HG02798 (cell line): Measurements from ENCODE around the gene DYRK1B.
A peak's percentile ranks its signal among the peaks of the same experiment; 100 is the strongest.
"Not testable (repeated sequence)": the region's sequence is repeated elsewhere in the genome, so short reads cannot be mapped to it uniquely, and the experiment has no call there.

ENCODE experiments used
- ATAC-seq: cut with Tn5 transposase; IDR thresholded peaks from one replicate; pipeline ENCODE4 v1.9.1; 2021; ENCODE audit warnings: mild to moderate bottlenecking; ENCODE audit not compliant: unreplicated experiment, poor library complexity

DYRK1B gene

DNA sequence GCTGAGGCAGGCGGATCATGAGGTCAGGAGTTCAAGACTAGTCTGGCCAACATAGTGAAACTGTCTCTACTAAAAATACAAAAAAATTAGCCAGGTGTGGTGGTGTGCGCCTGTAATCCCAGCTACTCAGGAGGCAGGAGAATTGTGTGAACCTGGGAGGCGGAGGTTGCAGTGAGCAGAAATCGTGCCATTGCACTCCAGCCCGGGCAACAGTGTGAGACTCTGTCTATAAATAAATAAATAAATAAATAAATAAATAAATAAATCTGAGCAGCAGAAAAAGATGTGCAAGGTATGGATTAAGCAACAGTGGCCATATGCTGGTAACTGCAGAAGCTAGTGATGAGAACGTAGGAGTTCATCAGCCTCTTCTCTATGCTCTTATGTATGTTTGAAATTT is 19.9 kb downstream of the DYRK1B start:
- not testable (repeated sequence) for ATAC-seq

DNA sequence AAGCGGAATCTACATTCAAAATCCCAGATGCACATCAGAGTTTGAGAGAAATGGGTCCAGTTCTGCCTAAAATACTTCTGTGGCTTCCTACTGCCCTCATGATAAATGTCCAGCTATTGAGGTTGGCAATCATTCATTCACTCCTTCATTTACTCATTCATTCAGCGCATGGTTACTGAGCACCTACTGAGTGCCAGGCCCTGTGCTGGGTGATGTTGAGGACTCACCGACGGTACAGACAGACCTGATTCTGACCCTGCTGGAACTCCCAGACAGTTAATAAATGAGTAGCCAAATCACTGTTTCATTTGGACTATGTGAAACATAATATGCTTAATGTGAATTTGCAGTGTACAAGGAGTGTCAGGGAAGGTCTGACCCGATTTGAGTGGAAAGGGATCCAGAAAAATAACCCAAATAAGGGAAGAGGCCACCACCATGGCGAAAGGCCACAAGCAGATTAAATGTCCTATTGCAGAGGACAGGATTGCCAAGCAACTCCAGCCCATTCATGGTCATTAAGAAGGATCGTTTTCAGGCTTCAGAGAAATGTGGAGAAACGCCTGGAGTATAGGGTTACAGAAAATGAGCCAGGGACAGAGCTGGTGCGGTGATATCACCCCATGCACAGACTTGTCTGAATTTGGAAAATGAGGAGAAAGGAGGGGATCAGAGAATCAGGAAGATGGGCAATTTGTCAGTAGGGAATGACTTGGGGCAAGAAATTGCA is 20.5 kb downstream of the DYRK1B start:
- no peak for ATAC-seq

DNA sequence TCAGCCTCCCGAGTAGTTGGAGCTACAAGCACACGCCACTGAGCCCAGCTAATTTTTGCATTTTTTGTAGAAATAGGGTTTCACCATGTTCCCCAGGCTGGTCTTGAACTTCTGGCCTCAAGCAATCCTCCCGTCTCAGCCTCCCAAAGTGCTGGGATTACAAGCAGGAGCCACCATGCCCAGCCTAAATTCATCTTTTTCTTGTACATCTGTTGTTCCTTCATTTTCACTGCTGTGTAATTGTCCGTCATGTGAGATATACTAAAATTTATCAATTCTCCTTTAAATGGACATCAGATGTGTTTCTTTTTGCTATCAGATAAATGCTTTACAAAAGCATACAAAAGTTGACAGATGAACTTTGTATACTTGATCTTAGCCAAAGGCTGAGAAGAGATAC is 22.9 kb downstream of the DYRK1B start:
- no peak for ATAC-seq

DNA sequence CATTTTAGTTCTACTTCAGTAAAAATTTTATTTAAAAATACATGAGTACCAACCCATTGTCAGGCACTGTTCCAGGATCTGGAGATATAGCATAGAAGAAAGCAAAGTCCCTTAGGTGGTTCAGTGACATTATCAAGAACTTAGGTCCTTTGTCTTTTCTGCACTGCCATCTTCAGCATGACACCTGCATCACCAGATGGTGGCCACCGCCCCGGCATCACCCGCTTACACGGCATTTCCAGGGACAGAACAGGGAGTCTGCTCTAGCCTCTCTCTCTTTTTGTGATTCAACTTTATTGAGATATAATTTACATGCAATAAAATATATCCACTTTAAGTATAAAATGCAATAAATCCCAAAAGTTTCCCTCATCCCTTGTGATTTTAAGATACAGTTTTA is 23.5 kb downstream of the DYRK1B start:
- no peak for ATAC-seq

DNA sequence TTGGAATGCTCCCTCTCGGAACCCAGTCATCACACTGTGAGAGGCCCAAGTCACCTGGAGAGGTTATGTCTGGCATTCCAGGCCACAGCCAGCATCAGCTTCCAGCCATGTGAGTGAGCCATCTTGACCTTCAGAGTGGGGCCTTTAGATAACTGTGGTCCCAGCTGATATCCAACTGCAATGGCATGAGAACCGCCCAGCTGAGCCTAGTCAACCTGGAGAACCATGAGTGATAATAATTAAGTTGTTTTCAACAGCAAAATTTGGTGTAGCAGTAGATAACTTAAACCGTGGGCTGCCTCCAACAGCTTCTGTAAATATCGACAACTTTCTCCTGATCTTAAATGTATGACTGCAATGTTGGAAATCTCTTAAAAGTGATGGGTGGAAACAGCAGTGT is 24.6 kb downstream of the DYRK1B start:
- ATAC-seq: no peak

DNA sequence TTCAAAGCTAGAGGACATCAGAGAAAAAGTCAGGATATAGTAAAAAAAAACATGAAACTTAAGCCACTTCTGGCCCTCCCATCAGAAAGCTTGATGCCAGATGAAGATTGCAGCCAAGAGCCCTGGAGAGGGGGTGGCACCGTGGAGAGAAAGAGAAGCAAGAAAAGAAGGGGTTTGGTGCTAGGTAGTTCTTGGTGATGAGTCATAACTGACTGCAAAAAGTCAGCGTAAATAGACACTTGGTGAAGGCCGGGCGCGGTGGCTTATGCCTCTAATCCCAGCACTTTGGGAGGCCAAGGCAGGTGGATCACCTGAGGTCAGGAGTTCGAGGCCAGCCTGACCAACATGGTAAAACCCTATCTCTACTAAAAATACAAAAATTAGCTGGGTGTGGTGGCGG is 25.3 kb downstream of the DYRK1B start:
- not testable (repeated sequence) for ATAC-seq

DNA sequence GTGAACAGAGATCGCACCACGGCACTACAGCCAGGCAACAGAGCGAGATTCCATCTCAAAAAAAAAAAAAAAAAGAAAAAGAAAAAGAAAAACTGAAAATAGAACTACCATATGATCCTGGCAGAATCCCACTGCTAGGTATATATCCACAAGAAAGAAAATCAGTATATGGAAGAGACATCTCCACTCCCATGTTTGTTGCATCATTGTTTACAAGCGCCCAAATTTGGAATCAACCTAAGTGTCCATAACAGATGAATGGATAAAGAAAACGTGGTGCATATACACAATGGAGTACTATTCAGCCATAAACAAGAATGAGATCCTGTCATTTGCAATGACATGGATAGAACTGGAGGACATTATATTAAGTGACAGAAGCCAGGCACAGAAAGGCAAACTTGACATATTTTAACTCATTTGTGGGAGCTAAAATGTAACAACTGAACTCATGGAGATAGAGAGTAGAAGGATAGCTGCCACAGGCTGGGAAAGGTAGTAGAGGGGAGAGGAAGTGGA is 26.1 kb downstream of the DYRK1B start:
- no peak for ATAC-seq

DNA sequence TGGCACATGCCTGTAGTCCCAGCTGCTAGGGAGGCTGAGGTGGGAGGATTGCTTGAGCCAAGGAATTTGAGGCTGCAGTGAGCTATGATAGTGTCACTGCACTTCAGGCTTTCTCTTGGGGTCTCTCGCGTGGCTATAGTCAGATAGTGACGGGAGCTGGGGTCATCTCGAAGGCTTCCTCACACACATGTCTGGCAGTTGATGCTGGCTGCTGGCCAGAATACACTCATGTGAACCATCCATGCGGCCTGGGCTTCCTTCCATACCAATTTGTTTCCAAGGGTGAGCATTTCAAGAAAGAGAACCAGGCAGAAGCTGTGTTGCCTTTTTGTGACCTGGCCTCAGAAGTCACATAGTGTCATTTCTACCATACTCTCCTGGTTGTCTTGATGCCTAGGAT is 28.9 kb downstream of the DYRK1B start:
- no peak for ATAC-seq

DNA sequence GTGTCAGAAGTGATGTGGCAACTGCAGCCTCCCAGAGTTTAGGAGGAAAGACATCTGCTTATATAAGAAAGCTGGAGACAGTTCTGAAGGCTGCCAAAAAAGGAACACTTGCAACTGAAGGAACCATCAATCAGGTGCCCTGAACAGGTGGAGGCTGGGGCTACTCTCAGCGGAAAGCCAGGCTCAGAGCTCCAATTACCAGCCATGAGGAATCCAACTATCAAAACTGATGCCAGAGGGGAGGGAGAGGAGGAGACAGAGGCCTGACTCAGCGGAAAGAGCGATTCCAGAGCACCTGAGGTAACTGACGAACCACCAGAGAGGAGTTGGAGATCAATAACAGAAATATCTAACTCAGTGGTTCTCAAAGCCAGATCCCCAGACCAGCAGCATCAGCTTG is 31.0 kb downstream of the DYRK1B start:
- no peak for ATAC-seq

DNA sequence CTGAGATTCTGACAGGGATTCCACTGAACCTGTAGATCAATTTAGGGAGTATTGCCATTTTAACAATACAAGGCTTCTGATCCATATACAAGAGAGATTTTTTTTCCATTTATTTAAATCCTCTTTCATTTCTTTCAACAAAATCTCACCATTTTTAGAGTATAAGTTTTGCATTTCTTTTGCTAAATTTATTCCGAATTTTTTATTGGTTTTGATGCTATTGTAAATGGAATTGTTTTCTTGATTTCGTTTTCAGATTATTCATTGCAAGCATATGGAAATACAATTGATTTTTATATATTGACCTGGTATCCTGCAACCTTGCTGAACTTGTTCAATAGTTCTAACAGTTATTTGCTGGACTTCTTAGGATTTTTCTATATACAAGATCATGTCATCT is 36.9 kb downstream of the DYRK1B start:
- ATAC-seq: no peak

DNA sequence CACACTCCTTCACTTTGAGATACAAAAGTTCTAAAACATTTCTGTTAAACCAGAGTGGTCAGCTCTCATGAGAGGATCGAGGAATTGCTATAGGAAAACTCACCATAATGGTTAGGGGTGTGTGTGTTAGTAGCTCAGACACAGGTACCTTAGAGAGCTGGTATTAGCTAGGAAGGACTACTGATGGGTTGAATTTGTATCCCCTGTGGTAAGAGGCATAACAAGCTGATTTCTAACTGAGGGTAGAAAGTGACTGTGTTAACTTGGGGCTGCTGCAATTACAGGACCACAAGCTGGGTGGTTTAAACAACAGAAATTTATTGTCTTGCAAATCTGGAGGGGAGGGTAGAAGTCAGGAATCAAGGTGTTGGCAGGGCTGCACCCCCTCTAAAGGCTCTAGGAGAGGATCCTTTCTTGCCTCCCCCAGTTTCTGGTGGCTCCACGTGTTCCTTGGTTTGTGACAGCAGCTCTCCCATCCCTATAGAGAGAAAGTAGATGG is 37.9 kb downstream of the DYRK1B start:
- ATAC-seq: no peak

DNA sequence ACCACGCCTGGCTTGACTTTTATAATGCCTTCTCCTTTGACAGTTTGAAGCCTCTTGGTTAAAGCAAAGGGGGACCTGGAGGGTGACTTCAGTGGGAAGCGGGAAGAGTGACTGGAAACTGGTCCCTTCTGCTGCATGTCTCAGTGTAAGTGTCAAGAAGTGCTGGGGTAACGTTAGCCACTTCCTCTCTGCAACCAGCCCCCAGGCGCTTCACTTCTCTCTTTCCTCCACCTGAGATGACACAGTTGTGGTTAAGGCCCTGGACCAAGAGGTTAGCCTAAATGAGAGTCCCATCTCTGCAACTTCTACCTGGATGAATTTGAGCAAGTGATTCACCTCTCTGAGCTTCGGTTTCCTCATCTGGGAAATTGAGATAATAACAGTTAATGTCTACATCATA is 39.0 kb downstream of the DYRK1B start:
- no peak for ATAC-seq

DNA sequence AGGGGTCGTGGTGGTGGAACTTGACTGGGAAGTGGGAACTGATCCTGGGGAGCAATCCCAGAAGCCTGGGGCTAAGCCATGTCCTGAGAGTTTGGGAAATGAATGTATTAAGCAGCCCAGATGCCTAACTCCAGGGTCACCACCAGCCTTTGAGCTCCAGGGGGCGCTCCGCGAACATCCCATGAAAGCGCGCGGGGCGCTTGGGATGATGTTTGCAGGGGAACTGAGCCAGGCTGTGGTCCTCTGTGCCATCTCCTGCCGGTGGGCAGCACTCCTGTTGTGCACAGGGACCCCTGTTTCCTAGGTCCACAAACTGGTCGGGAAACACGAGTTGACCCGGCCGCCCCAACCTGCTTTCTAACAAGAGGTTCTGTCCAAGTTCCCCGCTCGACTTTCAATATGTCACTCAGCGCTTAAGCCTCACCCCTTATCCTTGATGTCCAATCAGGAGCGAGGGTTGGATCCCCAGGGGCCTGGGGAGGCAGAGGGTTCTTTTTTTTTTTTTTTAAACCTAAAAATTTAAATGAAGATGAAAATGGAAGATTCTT is 40.9 kb downstream of the DYRK1B start:
- peak; percentile 77 for ATAC-seq

DNA sequence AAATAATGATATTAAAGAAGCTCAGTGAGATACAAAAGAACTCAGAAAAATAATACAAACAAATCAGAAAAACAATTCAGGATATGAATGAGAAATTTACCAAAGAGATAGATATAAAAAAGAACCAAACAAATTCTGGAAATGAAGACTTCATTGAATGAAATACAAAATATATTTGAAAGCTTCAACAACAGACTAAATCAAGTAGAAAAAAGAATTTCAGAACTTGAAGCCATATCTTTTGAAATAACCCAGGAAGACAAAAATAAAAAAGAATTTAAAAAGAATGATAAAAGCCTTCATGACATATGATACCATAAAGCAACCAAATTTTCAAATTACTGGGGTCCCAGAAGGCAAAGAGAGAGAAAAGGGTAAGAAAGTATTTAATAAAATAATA is 45.7 kb downstream of the DYRK1B start:
- no peak for ATAC-seq

DNA sequence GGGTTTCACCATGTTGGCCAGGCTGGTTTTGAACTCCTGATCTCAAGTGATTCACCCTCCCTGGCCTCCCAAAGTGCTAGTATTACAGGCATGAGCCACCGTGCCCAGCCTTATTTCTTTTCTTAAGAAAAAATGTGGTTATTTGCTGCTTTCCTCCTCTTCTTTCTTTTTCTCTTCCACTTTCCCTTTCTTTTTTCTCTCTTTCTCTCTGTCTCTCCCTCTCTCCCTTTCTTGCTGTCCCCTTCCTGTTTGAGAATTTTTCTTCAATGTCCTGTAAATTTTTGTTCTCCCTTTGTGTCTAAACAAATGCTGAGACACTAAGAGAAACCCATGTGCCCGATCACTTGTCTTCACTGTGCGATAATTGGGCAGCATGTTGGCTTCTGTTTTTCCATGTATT is 53.1 kb downstream of the DYRK1B start:
- no peak for ATAC-seq

DNA sequence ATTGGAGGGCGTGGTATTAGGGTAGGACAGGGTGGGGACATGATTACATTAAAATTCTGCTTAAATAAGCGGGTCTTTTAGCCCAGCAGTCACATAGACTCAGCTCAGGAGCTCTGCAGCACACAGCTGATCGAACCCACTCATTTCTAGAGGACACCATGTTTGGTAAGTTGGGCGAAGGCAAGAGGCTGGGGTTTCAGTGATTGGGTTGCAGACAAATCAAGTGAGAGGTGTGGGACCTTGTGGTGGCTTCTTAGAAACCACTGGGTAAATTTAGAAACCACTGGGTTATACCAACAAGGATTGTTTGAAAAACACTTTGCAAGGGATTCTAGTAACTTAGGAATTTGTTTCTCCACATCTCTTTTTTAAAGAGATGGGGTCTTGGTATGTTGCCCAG is 55.2 kb downstream of the DYRK1B start, which contains the start of gene LEUTX:
Gene LEUTX, plus strand, starts transcription at position 92 of the 400 bp plus-strand sequence. Its CDS starts 67 bp downstream, at position 159.
- ATAC-seq: no peak
